Panc1 (cell line): ENCODE measurements around the gene PCDHGA5.

ENCODE experiments used
- POLR2AphosphoS5 ChIP-seq: IDR thresholded peaks from 2 replicates; pipeline ENCODE4 v1.6.1; 2012; ENCODE audit warnings: mild to moderate bottlenecking, low read depth, low read length, moderate library complexity
- TF ChIP-seq, protein P1 (sequence below): fragments of 450-650 bp; IDR thresholded peaks from 2 replicates; pipeline ENCODE4 v1.5.1; 2017; ENCODE audit warnings: mild to moderate bottlenecking
- TF ChIP-seq, protein P2 (sequence below), 2 experiments: IDR thresholded peaks; 2 replicates each; pipeline ENCODE4 v1.6.1; 2011 to 2012; ENCODE audit warnings: low read depth in 2 of 2, control low read depth in 1 of 2, low read length in 1 of 2, mild to moderate bottlenecking in 1 of 2, moderate library complexity in 1 of 2; ENCODE audit not compliant: insufficient read depth in 1 of 2

DNA sequence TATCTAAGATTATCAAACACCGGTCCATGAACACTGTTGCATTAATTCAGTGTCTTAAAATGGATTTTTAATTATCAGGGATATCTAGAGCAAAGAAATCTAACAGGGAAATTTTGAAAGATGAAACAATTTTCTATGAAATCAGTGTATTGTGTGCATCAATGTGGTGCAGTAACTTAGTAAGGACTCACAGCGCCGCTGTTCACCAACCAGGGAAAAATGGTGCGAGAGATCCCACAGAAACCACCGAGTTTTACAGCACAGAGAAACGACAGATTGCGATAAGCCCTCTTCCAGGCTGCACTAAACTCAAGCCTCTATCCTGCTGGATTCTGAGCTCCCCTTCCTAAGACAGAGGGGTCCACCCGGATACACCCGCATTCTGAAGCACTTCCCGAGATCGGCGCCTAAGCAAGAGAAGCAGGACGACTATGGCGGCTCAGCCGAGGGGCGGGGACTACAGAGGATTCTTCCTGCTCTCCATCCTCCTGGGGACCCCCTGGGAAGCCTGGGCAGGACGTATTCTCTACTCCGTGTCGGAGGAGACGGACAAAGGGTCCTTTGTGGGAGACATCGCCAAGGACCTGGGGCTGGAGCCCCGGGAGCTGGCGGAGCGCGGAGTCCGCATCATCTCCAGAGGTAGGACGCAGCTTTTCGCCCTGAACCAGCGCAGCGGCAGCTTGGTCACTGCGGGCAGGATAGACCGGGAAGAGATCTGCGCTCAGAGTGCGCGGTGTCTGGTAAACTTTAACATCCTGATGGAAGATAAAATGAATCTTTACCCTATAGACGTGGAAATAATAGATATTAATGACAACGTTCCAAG lies 18.7 kb downstream of the PCDHGA5 start, which contains the start of gene PCDHGA7:
- no peak for TF ChIP-seq POLR2AphosphoS5
- TF ChIP-seq, protein P1, sequence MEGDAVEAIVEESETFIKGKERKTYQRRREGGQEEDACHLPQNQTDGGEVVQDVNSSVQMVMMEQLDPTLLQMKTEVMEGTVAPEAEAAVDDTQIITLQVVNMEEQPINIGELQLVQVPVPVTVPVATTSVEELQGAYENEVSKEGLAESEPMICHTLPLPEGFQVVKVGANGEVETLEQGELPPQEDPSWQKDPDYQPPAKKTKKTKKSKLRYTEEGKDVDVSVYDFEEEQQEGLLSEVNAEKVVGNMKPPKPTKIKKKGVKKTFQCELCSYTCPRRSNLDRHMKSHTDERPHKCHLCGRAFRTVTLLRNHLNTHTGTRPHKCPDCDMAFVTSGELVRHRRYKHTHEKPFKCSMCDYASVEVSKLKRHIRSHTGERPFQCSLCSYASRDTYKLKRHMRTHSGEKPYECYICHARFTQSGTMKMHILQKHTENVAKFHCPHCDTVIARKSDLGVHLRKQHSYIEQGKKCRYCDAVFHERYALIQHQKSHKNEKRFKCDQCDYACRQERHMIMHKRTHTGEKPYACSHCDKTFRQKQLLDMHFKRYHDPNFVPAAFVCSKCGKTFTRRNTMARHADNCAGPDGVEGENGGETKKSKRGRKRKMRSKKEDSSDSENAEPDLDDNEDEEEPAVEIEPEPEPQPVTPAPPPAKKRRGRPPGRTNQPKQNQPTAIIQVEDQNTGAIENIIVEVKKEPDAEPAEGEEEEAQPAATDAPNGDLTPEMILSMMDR: no peak
- TF ChIP-seq, protein P2, sequence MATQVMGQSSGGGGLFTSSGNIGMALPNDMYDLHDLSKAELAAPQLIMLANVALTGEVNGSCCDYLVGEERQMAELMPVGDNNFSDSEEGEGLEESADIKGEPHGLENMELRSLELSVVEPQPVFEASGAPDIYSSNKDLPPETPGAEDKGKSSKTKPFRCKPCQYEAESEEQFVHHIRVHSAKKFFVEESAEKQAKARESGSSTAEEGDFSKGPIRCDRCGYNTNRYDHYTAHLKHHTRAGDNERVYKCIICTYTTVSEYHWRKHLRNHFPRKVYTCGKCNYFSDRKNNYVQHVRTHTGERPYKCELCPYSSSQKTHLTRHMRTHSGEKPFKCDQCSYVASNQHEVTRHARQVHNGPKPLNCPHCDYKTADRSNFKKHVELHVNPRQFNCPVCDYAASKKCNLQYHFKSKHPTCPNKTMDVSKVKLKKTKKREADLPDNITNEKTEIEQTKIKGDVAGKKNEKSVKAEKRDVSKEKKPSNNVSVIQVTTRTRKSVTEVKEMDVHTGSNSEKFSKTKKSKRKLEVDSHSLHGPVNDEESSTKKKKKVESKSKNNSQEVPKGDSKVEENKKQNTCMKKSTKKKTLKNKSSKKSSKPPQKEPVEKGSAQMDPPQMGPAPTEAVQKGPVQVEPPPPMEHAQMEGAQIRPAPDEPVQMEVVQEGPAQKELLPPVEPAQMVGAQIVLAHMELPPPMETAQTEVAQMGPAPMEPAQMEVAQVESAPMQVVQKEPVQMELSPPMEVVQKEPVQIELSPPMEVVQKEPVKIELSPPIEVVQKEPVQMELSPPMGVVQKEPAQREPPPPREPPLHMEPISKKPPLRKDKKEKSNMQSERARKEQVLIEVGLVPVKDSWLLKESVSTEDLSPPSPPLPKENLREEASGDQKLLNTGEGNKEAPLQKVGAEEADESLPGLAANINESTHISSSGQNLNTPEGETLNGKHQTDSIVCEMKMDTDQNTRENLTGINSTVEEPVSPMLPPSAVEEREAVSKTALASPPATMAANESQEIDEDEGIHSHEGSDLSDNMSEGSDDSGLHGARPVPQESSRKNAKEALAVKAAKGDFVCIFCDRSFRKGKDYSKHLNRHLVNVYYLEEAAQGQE (IDR thresholded peaks at IDR 0.05; ENCODE audit: insufficient read depth in 1 of 2, low read depth in 2 of 2, low read length in 1 of 2): no peak
